GM19351 (cell line): Measurements from ENCODE around the gene C4B.
"Not testable (repeated sequence)": the region's sequence is repeated elsewhere in the genome, so short reads cannot be mapped to it uniquely, and the experiment has no call there.

Experiments used
- ATAC-seq: cut with Tn5 transposase; IDR thresholded peaks from one replicate; pipeline ENCODE4 v1.9.1; 2021; ENCODE audit warnings: mild to moderate bottlenecking, moderate library complexity; ENCODE audit not compliant: unreplicated experiment

C4B gene

DNA sequence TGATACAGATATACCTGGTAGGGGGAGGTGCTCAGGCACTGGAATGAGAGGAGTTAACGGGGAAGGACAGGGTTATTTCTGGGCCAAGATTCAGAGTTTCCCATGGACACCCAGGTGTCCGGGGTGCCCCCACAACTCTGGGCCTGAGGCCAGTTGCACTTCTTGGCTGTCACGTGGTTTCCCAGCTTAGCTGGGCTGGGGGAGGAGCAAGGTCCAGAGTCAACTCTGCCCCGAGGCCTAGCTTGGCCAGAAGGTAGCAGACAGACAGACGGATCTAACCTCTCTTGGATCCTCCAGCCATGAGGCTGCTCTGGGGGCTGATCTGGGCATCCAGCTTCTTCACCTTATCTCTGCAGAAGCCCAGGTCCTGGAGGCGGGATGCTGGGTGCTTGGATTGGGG lies at the start of gene C4B:
Gene C4B, plus strand, starts transcription at position 249 of the 400 bp plus-strand sequence. Its CDS starts 51 bp downstream, at position 300.
- ATAC-seq, result not testable (repeated sequence)

DNA sequence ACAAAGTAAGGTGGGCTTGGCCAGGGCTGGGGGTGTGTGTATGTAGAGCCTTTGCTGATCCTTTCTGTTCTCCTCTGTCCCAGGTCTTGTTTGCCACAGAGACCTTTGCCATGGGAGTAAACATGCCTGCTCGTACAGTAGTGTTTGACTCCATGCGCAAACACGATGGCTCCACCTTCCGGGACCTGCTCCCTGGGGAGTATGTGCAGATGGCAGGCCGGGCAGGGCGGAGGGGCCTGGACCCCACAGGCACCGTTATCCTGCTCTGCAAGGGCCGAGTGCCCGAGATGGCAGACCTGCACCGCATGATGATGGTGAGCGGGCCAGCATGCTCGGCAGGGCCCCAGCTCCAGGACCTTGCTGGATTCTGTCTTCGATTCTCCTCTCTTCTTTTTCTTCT lies 48.9 kb upstream of the C4B start:
- ATAC-seq, result no peak

- ATAC-seq, result no peak
These were observed 48.1 kb upstream of the C4B start for GRCh38 chr6:31966506-31966905.

- no peak for ATAC-seq
These were observed 47.3 kb upstream of the C4B start for GRCh38 chr6:31966997-31967925.

GRCh38 chr6:31967926-31968320 lies 46.7 kb upstream of the C4B start:
- no peak for ATAC-seq

DNA sequence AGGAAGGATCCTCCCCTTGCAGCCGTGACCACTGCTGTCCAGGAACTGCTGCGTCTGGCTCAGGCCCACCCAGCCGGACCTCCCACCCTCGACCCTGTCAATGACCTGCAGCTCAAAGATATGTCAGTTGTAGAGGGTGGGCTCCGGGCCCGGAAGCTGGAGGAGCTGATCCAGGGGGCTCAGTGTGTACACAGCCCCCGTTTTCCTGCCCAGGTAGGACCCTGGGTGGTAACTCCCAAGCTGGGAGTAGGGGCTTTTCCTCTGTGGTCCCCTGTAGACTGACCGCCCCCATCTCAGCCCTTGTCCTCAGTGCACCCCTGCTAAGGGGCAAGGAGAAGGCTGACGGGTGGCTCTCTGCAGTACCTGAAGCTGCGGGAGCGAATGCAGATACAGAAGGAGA lies 46.3 kb upstream of the C4B start:
- ATAC-seq, result no peak

DNA sequence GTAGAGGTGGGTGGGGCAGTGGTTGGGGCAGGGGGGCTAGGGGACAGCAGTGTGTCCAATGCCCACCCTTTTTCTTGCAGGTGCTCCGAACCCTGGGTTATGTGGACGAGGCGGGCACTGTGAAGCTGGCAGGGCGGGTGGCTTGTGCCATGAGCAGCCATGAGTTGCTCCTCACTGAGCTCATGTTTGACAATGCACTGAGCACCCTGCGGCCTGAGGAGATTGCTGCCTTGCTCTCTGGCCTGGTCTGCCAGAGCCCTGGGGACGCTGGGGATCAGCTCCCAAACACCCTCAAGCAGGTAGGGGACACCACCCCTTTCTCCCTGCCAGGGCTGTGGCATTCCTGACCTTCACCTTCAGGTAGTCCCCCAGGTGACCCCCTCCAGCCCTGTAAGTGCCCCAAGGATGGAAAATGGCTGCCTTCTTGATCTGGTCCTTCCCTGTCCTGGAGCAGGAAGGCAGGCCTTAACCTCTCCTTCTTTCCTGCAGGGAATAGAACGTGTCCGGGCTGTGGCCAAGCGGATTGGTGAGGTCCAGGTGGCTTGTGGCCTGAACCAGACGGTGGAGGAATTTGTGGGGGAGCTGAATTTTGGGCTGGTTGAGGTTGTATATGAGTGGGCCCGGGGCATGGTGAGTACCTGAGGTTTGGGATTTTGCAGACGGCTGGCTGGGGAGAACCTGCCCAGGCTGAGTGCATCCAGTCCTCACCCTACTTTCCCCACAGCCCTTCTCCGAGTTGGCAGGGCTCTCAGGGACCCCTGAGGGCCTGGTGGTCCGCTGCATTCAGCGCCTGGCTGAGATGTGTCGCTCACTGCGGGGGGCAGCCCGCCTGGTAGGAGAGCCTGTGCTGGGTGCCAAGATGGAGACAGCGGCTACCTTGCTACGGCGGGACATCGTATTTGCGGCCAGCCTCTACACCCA lies 45.5 kb upstream of the C4B start:
- ATAC-seq, result no peak

DNA sequence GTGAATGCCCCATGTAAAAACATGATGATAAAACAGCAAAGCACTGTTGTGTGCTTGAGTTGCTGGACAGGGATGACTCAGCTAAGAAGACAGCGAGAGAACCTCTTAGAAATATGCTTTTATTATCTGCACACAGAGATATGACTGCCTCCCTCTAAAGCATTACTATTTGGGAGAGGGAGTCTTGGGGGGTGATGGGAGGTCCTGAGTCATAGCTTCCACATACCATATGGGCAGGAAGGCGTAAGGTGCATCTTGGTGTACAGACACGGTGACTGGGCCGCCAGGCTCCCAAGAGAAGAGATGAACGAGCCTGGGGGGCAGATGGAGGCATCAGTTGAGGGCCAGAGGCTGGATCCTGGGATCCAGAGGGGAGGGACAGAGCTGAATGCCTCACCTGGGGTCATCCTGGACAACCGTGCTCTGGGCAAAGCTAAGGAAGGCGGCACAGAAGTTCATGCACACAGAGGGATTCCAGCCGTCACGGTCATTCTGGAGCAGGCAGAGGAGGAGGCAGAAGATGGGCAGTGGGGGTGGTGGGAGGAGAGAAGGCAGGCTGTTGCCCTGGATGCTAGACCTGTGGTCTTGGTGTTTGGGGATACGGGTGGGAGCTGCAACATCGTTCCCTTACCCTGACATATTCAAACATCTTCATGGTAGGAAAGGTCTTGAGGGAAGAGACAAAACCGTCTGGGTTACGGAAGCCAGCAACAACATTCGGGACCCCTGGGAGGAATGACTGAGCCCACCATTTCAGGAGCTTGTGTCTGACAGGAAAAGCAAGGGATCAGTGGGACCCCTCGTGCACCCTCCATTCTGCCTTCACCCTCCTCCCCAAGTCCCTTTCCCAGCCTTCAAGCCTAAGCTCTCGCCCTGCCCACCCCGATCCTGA lies 44.6 kb upstream of the C4B start:
- ATAC-seq, result no peak

DNA sequence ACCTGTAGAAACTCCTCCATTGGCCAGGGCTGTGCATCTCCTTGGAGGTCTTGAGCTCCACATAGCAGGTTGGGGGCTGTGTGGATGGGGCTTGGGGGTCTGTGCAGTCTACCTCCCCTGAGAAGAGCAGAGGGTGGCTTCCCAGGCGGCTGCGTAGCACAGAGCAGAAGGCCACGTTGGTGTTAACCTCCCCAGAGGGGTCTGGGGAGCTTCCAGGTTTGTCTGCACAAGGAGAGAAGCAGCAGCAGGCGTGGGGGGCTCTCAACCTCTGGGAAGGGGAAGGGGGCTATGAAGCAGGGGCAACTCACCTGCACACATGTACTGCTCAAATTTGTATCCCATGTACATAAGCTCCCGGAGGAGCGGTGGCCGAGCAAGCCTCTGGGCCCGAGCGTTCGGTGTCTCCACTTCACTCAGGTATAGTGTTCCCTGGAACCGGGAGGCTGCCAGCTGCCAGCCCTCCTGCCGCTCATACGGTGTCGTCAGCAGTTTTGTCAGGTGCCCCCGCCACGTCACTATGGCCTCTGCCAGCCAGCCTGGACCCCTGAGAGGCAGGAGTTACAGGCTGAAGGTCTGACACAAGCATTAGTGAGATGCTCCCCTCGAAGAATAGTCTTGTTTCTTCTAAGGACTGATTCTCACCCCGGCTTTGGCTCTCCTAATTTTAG lies 43.9 kb upstream of the C4B start:
- ATAC-seq, result no peak

- no peak for ATAC-seq
These were observed 43.2 kb upstream of the C4B start for GRCh38 chr6:31971279-31971992.

DNA sequence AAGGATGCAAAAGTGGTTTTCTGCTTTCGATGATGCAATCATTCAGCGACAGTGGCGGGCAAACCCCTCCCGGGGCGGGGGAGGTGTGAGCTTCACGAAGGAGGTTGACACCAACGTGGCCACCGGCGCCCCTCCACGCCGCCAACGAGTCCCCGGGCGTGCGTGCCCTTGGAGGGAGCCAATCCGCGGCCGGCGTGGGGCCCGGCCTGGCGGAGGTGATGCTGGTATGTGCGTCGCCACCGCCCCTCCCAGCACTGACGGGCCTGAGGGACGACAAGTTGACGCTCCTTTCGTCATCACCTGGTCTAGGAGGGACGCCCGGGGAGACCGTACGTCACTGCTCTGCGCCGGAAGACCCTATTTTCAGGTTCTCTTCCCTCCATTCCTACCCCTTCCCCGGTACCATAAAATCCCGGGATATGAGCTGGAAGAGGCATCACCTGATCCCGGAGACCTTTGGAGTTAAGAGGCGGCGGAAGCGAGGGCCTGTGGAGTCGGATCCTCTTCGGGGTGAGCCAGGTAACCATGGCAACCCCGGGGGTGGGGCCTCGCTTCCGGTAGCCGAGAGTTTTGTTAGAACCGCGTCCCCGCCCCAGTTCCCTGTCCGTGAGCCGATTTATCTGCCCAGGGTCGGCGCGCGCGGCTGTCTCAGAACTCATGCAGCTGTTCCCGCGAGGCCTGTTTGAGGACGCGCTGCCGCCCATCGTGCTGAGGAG lies 42.4 kb upstream of the C4B start, which contains the start of gene DXO:
Gene DXO, minus strand, starts transcription at position 146 of the 716 bp plus-strand sequence. CDS start 463 bp downstream, outside the sequence.
- peak; percentile 92 for ATAC-seq

- ATAC-seq, result no peak
These were observed 41.8 kb upstream of the C4B start for GRCh38 chr6:31972709-31973350.

DNA sequence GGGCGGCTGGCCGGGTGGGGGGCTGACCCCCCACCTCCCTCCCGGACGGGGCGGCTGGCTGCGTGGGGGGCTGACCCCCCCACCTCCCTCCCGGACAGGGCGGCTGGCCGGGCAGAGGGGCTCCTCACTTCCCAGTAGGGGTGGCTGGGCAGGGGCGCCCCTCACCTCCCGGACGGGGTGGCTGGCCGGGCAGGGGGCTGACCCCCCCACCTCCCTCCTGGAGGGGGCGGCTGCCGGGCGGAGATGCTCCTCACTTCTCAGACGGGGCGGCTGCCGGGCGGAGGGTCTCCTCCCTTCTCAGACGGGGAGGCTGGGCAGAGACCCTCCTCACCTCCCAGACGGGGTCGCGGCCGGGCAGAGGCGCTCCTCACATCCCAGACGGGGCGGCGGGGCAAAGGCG lies 38.5 kb upstream of the C4B start:
- not testable (repeated sequence) for ATAC-seq

DNA sequence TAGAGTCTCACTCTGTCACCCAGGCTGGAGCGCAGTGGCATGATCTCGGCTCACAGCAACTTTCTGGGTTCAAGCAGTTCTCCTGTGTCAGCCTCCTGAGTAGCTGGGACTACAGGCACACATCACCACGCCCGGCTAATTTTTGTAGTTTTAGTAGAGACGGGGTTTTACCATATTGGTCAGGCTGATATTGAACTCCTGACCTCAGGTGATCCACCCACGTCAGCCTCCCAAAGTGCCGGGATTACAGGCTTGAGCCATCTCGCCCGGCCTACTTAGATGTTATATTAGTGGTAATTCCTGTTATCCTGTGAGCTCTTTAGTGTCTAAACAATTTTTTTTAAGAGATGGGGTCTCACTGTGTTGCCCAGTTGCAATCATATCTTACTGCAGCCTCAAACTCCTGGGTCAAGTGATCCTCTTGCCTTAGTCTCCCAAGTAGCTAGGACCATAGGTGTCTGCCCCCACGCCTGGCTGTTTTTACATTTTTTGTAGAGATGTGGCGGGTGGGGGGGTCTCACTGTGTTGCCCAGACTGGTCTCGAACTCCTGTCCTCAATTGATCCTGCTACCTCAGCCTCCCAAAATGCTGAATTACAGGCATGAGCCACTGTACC lies 36.7 kb upstream of the C4B start:
- no peak for ATAC-seq

GRCh38 chr6:31978831-31979230 lies 35.8 kb upstream of the C4B start:
- no peak for ATAC-seq

DNA sequence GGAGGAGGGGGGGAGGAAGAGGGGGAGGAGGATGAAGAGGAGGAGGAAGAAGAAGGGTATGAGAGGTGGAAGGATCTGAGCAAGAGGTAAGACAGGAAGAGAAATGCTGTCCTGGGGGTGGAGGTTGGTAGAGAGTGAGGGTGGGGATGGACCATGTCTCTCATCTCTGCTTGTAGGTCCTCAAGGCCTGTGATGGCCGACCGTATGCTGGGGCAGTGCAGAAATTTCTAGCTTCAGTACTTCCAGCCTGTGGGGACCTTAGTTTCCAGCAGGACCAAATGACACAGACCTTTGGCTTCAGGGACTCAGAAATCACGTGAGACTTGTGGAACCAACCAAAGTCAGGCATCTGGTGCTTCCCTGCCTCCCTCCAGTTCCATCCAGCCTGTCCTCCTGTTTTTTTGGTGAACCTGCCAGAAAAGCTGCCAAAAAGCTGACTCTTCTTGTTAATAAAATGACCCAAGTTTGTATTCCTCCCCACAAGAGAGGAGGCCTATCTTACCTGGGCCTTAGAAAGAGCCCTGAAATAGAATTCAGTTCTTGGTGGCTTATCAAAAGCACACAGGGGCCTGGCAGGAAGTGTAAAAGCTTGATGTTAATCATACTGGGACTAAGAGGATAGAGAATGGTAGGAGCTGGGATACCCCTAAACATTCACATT lies 35.2 kb upstream of the C4B start:
- no peak for ATAC-seq

- not testable (repeated sequence) for ATAC-seq
These were observed 34.3 kb upstream of the C4B start for GRCh38 chr6:31980195-31980876.
